HL-60 (cell line): ENCODE measurements around the gene WDR7.
A peak's percentile ranks its signal among the peaks of the same experiment; 100 is the strongest.

Source experiments
- DNase-seq, 2 experiments: peaks; one replicate each; pipeline ENCODE4 v3.0.0-alpha.2; 2010 to 2020; ENCODE audit warnings: low read depth in 1 of 2, low spot score in 1 of 2
- H3K27ac ChIP-seq: fragments of 250-450 bp; sonication (Bioruptor Pico); replicated peaks from 2 replicates; pipeline ENCODE4 v1.5.1; 2020; ENCODE audit warnings: mild to moderate bottlenecking, moderate library complexity
- H3K27me3 ChIP-seq: fragments of 250-450 bp; sonication (Bioruptor Pico); 2 replicates; pipeline ENCODE4 v1.5.1; 2021; ENCODE audit warnings: mild to moderate bottlenecking, moderate library complexity; ENCODE audit not compliant: insufficient read depth, poor library complexity, severe bottlenecking
- H3K4me3 ChIP-seq: replicated peaks from 2 replicates; pipeline ENCODE4 v1.5.1; 2011; ENCODE audit warnings: mild to moderate bottlenecking, control low read depth, low read length; ENCODE audit not compliant: insufficient read depth
- GABPA ChIP-seq: IDR thresholded peaks from 2 replicates; pipeline ENCODE4 v1.6.1; 2012; ENCODE audit warnings: low read depth
- POLR2AphosphoS5 ChIP-seq: IDR thresholded peaks from 2 replicates; pipeline ENCODE4 v1.6.1; 2012; ENCODE audit warnings: low read depth
- SPI1 ChIP-seq: IDR thresholded peaks from 2 replicates; pipeline ENCODE4 v1.6.1; 2012; ENCODE audit warnings: low read depth, mild to moderate bottlenecking, borderline replicate concordance
- TF ChIP-seq, protein P1 (sequence below): IDR thresholded peaks from one replicate; pipeline ENCODE4 v1.5.1; 2011; ENCODE audit warnings: low read length, control low read depth, inconsistent platforms; ENCODE audit not compliant: insufficient read depth
- TF ChIP-seq, protein P2 (sequence below): IDR thresholded peaks from 2 replicates; pipeline ENCODE4 v1.6.1; 2012; ENCODE audit warnings: low read depth; ENCODE audit not compliant: insufficient replicate concordance

The WDR7 gene

DNA sequence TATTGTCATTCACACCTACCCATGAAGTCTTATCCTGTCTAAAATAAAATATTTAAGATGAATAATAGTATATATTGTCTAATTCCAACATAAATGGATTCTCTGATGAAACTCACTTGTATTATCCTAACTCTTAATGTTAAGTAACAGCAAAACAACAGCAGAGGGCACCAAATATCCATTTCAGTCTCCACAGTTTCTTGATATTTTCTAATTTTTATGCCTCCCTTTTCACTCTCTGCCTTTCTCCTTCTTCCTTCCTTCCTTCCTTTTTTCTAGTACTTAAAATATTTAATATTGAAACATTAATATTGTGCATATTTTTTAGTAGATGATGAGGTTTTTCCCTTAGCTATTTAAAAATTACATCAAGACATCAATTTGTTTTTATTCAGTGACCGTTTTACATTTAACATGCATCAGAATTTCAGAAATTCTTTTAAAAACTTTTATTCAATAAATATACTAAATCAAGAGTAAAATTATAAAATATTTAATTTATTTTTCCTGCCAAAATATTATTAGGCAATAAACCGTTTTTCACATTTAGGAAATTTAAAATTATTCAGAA lies 97.6 kb downstream of the WDR7 start:
- TF ChIP-seq SPI1, result no peak
- TF ChIP-seq, protein P1, sequence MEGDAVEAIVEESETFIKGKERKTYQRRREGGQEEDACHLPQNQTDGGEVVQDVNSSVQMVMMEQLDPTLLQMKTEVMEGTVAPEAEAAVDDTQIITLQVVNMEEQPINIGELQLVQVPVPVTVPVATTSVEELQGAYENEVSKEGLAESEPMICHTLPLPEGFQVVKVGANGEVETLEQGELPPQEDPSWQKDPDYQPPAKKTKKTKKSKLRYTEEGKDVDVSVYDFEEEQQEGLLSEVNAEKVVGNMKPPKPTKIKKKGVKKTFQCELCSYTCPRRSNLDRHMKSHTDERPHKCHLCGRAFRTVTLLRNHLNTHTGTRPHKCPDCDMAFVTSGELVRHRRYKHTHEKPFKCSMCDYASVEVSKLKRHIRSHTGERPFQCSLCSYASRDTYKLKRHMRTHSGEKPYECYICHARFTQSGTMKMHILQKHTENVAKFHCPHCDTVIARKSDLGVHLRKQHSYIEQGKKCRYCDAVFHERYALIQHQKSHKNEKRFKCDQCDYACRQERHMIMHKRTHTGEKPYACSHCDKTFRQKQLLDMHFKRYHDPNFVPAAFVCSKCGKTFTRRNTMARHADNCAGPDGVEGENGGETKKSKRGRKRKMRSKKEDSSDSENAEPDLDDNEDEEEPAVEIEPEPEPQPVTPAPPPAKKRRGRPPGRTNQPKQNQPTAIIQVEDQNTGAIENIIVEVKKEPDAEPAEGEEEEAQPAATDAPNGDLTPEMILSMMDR, result peak; percentile 18
- DNase-seq, result peak in 1 of 2 experiments; percentile 21
- no peaks in the 10 kb centered on the region for H3K27me3 ChIP-seq
- H3K4me3 ChIP-seq, result no peak overlapping the region
- H3K27ac ChIP-seq, result no peak overlapping the region

DNA sequence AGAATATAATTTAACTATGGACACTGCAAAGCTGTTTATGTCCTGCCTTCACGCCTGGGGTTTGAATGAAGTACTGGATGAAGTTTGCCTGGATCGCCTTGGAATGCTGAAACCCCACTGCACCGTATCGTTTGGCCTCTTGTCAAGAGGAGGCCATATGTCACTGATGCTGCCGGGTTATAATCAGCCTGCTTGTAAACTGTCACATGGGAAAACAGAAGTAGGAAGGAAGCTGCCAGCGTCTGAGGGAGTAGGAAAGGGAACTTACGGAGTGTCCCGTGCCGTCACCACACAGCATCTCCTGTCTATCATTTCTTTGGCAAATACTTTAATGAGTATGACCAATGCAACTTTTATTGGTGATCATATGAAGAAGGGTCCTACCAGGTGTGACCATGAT lies 105.8 kb downstream of the WDR7 start:
- TF ChIP-seq, protein P2, sequence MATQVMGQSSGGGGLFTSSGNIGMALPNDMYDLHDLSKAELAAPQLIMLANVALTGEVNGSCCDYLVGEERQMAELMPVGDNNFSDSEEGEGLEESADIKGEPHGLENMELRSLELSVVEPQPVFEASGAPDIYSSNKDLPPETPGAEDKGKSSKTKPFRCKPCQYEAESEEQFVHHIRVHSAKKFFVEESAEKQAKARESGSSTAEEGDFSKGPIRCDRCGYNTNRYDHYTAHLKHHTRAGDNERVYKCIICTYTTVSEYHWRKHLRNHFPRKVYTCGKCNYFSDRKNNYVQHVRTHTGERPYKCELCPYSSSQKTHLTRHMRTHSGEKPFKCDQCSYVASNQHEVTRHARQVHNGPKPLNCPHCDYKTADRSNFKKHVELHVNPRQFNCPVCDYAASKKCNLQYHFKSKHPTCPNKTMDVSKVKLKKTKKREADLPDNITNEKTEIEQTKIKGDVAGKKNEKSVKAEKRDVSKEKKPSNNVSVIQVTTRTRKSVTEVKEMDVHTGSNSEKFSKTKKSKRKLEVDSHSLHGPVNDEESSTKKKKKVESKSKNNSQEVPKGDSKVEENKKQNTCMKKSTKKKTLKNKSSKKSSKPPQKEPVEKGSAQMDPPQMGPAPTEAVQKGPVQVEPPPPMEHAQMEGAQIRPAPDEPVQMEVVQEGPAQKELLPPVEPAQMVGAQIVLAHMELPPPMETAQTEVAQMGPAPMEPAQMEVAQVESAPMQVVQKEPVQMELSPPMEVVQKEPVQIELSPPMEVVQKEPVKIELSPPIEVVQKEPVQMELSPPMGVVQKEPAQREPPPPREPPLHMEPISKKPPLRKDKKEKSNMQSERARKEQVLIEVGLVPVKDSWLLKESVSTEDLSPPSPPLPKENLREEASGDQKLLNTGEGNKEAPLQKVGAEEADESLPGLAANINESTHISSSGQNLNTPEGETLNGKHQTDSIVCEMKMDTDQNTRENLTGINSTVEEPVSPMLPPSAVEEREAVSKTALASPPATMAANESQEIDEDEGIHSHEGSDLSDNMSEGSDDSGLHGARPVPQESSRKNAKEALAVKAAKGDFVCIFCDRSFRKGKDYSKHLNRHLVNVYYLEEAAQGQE, result no peak
- TF ChIP-seq SPI1, result 0 out of 2 replicates have a peak, but pooled peaks have one; percentile 33
- peak in 1 of 2 experiments; percentile 72 for DNase-seq
- Histone ChIP-seq H3K4me3 (no peak overlapping the region), H3K27ac (no peak overlapping the region), H3K27me3 (no peaks in the 10 kb centered on the region)

DNA sequence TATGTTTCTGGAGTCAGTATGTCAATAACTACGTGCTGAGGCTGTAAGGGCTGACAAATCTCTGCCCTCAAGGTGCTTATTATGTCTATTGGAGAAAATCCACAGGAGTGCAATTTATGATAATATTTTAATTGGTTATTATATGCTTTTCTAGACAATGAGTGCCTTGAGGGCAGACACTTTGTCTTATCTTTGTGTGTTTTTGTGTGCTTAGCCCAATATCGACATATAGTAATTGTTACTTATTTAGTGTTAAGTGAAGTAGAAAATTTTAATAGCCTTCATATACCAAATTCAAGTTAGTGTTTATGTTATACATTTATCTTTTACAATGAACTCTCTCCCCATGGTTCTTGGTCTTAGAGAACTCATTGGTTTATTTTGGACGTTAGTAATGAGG lies 118.9 kb downstream of the WDR7 start:
- TF ChIP-seq POLR2AphosphoS5 (no peak), GABPA (no peak), SPI1 (no peak)
- TF ChIP-seq, protein P1, result no peak
- TF ChIP-seq, protein P2, result no peak

DNA sequence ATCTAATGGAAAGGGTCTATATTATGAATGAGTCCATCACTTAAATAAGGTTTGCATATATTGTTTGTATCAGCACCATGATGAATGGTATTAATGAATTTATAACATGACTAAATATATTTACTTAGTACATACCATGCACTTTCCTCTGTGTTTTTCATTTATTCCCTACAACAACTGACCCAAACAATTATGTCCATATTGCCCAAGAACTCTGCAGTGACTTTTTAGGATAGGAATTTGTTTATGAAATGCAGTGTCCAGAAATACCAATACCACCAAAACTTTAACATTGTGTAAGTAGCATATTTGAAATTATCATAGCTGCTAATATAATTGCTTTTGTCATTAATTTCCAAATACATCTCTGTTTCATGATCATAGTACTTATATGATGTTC lies 119.7 kb downstream of the WDR7 start:
- no peaks in the 10 kb centered on the region for H3K27me3 ChIP-seq
- H3K4me3 ChIP-seq, result no peak overlapping the region
- H3K27ac ChIP-seq, result no peak overlapping the region
- DNase-seq, result no peak
- TF ChIP-seq GABPA (no peak), POLR2AphosphoS5 (no peak), SPI1 (no peak)
- TF ChIP-seq, protein P2, result no peak
- TF ChIP-seq, protein P1, result no peak

More for the DNA sequence above, 118.9 kb downstream of the WDR7 start:
- no peak for DNase-seq
- Histone ChIP-seq H3K4me3 (no peak overlapping the region), H3K27me3 (no peaks in the 10 kb centered on the region), H3K27ac (no peak overlapping the region)
